Kidney (tissue), 14 donors: Measurements from ENCODE around the gene EPHA5. TPM values are rescaled to one million over a fixed set of nuclear protein-coding genes. Genes with fewer than 3 reads are reported as not detected.

ENCODE experiments used
- DNase-seq, 5 donors: peaks; one replicate each; pipeline ENCODE4 v3.0.0-alpha.2; 2013 to 2020
- FAIRE-seq: peaks from 2 replicates; lab custom pipeline; 2012; peaks lifted over from hg19 to GRCh38; lab: Jason Lieb, UNC
- H3K27ac ChIP-seq, 2 donors: one replicate each; pipeline ENCODE4 v1.7.0; 2013; ENCODE audit warnings: low read depth in 2 of 2, low read length in 2 of 2, inconsistent platforms in 1 of 2
- H3K27me3 ChIP-seq: one replicate; pipeline ENCODE4 v1.7.1; 2013; ENCODE audit warnings: low read length, inconsistent platforms; ENCODE audit not compliant: control insufficient read depth, insufficient read depth
- H3K36me3 ChIP-seq, 3 donors: one replicate each; pipeline versions ENCODE4 v1.7.0 to v1.7.1; 2013; ENCODE audit warnings: low read length in 3 of 3, control low read depth in 1 of 3, inconsistent platforms in 1 of 3; ENCODE audit not compliant: insufficient read depth in 3 of 3, control insufficient read depth in 2 of 3
- H3K4me1 ChIP-seq, 3 donors: one replicate each; pipeline versions ENCODE4 v1.7.0 to v1.7.1; 2013; ENCODE audit warnings: low read length in 3 of 3, inconsistent platforms in 1 of 3, low read depth in 1 of 3; ENCODE audit not compliant: control insufficient read depth in 2 of 3, insufficient read depth in 2 of 3
- H3K4me3 ChIP-seq, 3 donors: one replicate each; pipeline versions ENCODE4 v1.7.0 to v1.8.1; 2013; ENCODE audit warnings: low read length in 3 of 3, control low read depth in 1 of 3, inconsistent platforms in 1 of 3
- H3K9ac ChIP-seq, 3 donors: one replicate each; pipeline versions ENCODE4 v1.7.0 to v1.7.1; 2013; ENCODE audit warnings: low read length in 3 of 3, control low read depth in 1 of 3, inconsistent platforms in 1 of 3
- H3K9me3 ChIP-seq, 3 donors: one replicate each; pipeline versions ENCODE4 v1.7.0 to v1.7.1; 2013; ENCODE audit warnings: low read length in 3 of 3, control low read depth in 1 of 3, inconsistent platforms in 1 of 3; ENCODE audit not compliant: control insufficient read depth in 2 of 3, insufficient read depth in 1 of 3
- intact Hi-C: fragments of 100-400 bp; cut with DNase I; formaldehyde crosslinking; loops from one replicate; pipeline ENCODE4 v1.11.1; 2022
- polyA plus RNA-seq: library from polyadenylated mRNA; stranded (reverse); fragments of 350-450 nt; fragmentation: Illumina TruSeq; extraction: RNeasy Lipid Tissue Mini Kit (QIAGEN cat#74804); gene quantifications from one replicate; pipeline ENCODE4 v1.2.3, GENCODE V29; 2014; ENCODE audit warnings: low read depth, low replicate concordance; ENCODE audit not compliant: insufficient read depth
- total RNA-seq: library from RNA; stranded (reverse); fragmentation: NEBNext Ultra II Directional; extraction: Animal tissue kit (Norgen Biotek cat#: 25700); gene quantifications from one replicate; pipeline ENCODE4 v1.2.1, GENCODE V29; 2021
- TF ChIP-seq, protein P1 (sequence below): IDR thresholded peaks from 3 replicates; pipeline ENCODE4 v1.5.1; 2012; ENCODE audit warnings: mild to moderate bottlenecking, moderate library complexity, borderline replicate concordance; ENCODE audit not compliant: insufficient read depth; ENCODE audit errors: extremely low read depth
- donor health status: control.
- donor health status: control.
- donor health status: control.
- donor health status: control.
- donor health status: control.
- donor health status: DM: yes; HTN: yes; CAD: no.
- donor health status: Normal renal cell carcinoma (clear cell type).

EPHA5 gene
- total and polyA plus RNA-seq, 2 donors from 2014 or later, result 0.22 TPM; not detected in 1

DNA sequence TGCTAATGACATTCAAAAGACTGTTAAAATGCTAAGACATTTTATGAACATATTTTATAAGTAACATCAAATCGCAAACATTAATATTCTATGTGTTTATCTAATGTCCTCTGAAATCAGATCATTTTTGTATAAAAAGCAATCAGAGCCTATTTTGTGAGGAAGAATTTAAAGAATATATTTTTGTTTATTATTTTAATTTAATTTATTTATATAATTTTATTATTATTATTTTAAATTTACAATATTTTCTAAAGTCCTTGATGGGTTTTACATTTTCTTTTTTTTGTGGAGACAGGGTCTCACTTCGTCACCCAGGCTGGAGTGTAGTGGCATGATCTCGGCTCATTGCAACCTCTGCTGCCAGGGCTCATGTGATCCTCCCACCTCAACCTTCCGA is 262.8 kb downstream of the EPHA5 start:
- Histone ChIP-seq H3K27me3 (no peaks in the 10 kb centered on the region), H3K9ac (no peak overlapping the region), H3K4me1 (no peaks in the 10 kb centered on the region), H3K27ac (no peak overlapping the region), H3K36me3 (no peaks in the 10 kb centered on the region), H3K4me3 (no peak overlapping the region), H3K9me3 (no peaks in the 10 kb centered on the region)
- TF ChIP-seq, protein P1, sequence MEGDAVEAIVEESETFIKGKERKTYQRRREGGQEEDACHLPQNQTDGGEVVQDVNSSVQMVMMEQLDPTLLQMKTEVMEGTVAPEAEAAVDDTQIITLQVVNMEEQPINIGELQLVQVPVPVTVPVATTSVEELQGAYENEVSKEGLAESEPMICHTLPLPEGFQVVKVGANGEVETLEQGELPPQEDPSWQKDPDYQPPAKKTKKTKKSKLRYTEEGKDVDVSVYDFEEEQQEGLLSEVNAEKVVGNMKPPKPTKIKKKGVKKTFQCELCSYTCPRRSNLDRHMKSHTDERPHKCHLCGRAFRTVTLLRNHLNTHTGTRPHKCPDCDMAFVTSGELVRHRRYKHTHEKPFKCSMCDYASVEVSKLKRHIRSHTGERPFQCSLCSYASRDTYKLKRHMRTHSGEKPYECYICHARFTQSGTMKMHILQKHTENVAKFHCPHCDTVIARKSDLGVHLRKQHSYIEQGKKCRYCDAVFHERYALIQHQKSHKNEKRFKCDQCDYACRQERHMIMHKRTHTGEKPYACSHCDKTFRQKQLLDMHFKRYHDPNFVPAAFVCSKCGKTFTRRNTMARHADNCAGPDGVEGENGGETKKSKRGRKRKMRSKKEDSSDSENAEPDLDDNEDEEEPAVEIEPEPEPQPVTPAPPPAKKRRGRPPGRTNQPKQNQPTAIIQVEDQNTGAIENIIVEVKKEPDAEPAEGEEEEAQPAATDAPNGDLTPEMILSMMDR, result no peak
- no peak for DNase-seq
- no peak for FAIRE-seq
- intact Hi-C loops, result no loop called here

DNA sequence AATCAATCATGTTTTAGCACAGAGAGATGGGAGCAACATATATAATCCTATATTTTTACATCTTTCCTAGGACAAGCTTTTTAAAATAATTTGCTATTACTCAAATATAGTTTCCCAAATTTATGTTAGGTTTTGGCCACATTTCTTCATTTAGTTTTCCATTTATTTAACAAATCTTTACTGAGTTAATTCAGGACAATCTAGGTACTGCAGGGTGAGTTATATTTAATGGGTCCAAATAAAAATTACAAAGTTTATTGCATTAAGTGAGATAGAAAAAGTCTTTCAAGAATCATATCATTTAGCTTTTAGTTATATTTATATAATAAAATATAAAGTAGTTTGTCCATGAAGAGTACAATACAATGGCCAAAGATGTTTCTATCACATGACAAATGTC is 269.2 kb downstream of the EPHA5 start:
- intact Hi-C loops, result no loop called here
- Histone ChIP-seq H3K27me3 (no peaks in the 10 kb centered on the region), H3K4me3 (no peak overlapping the region), H3K36me3 (no peaks in the 10 kb centered on the region), H3K27ac (no peak overlapping the region), H3K9ac (no peak overlapping the region), H3K4me1 (no peaks in the 10 kb centered on the region), H3K9me3 (no peaks in the 10 kb centered on the region)
- TF ChIP-seq, protein P1, result no peak
- FAIRE-seq (no peak), DNase-seq (no peak)

DNA sequence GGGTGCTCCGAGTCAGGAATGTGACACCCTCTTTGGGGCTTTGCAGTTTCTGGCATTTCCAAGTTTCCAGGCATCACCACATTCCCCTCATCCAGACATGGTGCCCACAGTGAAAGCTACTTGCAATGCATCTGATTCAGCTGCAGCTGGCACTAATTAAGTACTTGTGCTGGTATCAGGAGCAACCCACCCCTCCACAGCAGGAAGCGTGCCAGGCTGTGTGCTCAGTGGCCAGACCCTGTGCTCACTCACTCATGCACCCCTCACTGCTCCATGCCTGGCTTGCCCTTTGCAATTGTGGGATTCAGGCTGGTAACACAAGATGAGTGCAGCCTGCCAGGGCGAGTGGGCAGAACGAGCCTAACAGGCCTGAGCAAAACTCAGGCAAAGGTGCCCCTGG is 271.2 kb downstream of the EPHA5 start:
- no peak for FAIRE-seq
- H3K27ac ChIP-seq, result no peak overlapping the region
- H3K9ac ChIP-seq, result no peak overlapping the region
- no peaks in the 10 kb centered on the region for H3K27me3 ChIP-seq
- no peaks in the 10 kb centered on the region for H3K4me1 ChIP-seq
- no peaks in the 10 kb centered on the region for H3K36me3 ChIP-seq
- no peaks in the 10 kb centered on the region for H3K9me3 ChIP-seq
- H3K4me3 ChIP-seq, result no peak overlapping the region
- intact Hi-C loops, result no loop called here
- DNase-seq, result peak in 1 of 5 donors; percentile 65
- TF ChIP-seq, protein P1, result no peak

DNA sequence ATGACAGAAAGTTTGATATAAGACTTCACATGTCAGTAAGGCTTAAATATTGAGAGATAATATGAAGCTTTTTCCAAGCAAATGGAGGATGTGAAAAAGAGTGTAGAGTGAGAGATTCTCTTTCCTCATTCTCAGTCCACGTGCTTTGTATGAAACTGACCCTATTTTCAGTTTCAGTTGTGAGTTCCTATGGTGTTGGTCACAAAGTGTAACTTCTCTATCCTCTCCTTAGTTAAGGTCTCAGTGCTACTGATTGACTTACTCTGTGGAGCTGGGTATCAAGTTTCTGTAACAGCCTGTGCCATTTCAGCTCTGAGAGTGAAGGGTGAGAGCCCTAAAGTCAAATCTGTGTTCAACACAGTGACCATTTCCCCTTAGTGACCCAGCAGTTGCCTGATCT is 277.2 kb downstream of the EPHA5 start:
- Histone ChIP-seq H3K27me3 (no peaks in the 10 kb centered on the region), H3K27ac (no peak overlapping the region), H3K4me3 (no peak overlapping the region), H3K4me1 (no peaks in the 10 kb centered on the region), H3K36me3 (no peaks in the 10 kb centered on the region), H3K9ac (no peak overlapping the region), H3K9me3 (no peaks in the 10 kb centered on the region)
- intact Hi-C loops, result no loop called here
- DNase-seq (no peak), FAIRE-seq (no peak)
- TF ChIP-seq, protein P1, result no peak
